Mesodermal cell (in vitro differentiated cells): ENCODE measurements around the gene ITGB6.

Experiments used
- H3K27ac ChIP-seq: 2 replicates; pipeline ENCODE4 v1.7.0; 2013; ENCODE audit warnings: mild to moderate bottlenecking, low read depth, low read length, moderate library complexity; ENCODE audit not compliant: severe bottlenecking
- H3K36me3 ChIP-seq: 2 replicates; pipeline ENCODE4 v1.7.1; 2013; ENCODE audit warnings: mild to moderate bottlenecking, low read length, moderate library complexity; ENCODE audit not compliant: control insufficient read depth, insufficient read depth
- H3K4me1 ChIP-seq: one replicate; pipeline ENCODE4 v1.7.1; 2013; ENCODE audit warnings: mild to moderate bottlenecking, low read length; ENCODE audit not compliant: insufficient read depth, control insufficient read depth, poor library complexity, severe bottlenecking
- H3K4me3 ChIP-seq: 2 replicates; pipeline ENCODE4 v1.7.0; 2013; ENCODE audit warnings: low read length, control low read depth, mild to moderate bottlenecking; ENCODE audit not compliant: insufficient read depth, poor library complexity, severe bottlenecking; ENCODE audit errors: extremely low read depth
- H3K9me3 ChIP-seq: 2 replicates; pipeline ENCODE4 v1.7.1; 2013; ENCODE audit warnings: mild to moderate bottlenecking, low read length, moderate library complexity; ENCODE audit not compliant: control insufficient read depth
- WGBS, 2 experiments: methylation state at CpG; one replicate each; pipeline ENCODE4 v1.1.5; 2013; ENCODE audit warnings: missing lambda C conversion rate in 2 of 2; ENCODE audit not compliant: insufficient coverage in 2 of 2; 5-methylcytosine and 5-hydroxymethylcytosine counted together

ITGB6 gene

GRCh38 chr2:160110674-160111239 lies 89.3 kb downstream of the ITGB6 start:
- Histone ChIP-seq H3K36me3 (no peaks in the 10 kb centered on the region), H3K4me3 (no peak overlapping the region), H3K9me3 (no peaks in the 10 kb centered on the region), H3K27ac (no peak overlapping the region), H3K4me1 (no peaks in the 10 kb centered on the region)
- 69 to 87% methylated on average over 3 of the region's 7 CpGs for WGBS, 2 experiments

GRCh38 chr2:160109939-160110673 lies 90.0 kb downstream of the ITGB6 start:
- no peaks in the 10 kb centered on the region for H3K36me3 ChIP-seq
- H3K4me1 ChIP-seq: no peaks in the 10 kb centered on the region
- 20 to 100% methylated on average over 1 to 2 of the region's 8 CpGs for WGBS, 2 experiments
- H3K27ac ChIP-seq: no peak overlapping the region
- no peaks in the 10 kb centered on the region for H3K9me3 ChIP-seq
- H3K4me3 ChIP-seq: no peak overlapping the region

GRCh38 chr2:160109243-160109642 lies 90.8 kb downstream of the ITGB6 start:
- Histone ChIP-seq H3K4me3 (no peak overlapping the region), H3K4me1 (no peaks in the 10 kb centered on the region), H3K9me3 (no peaks in the 10 kb centered on the region), H3K27ac (no peak overlapping the region), H3K36me3 (no peaks in the 10 kb centered on the region)
- 100% methylated on average over 2 of the region's 3 CpGs for WGBS, 2 experiments

GRCh38 chr2:160108646-160109045 lies 91.4 kb downstream of the ITGB6 start:
- Histone ChIP-seq H3K4me1 (no peaks in the 10 kb centered on the region), H3K36me3 (no peaks in the 10 kb centered on the region), H3K27ac (no peak overlapping the region), H3K4me3 (no peak overlapping the region), H3K9me3 (no peaks in the 10 kb centered on the region)
- no CpG with 5 or more reads among the region's 2 CpGs for WGBS, 2 experiments

GRCh38 chr2:160105366-160105765 lies 94.7 kb downstream of the ITGB6 start:
- H3K4me3 ChIP-seq: no peak overlapping the region
- no peaks in the 10 kb centered on the region for H3K9me3 ChIP-seq
- H3K4me1 ChIP-seq: no peaks in the 10 kb centered on the region
- 100% methylated on average over 1 of the region's 1 CpG; no CpG with 5 or more reads in 1 of the 2 experiments for WGBS, 2 experiments
- H3K36me3 ChIP-seq: no peaks in the 10 kb centered on the region
- H3K27ac ChIP-seq: no peak overlapping the region

GRCh38 chr2:160104115-160104514 lies 96.0 kb downstream of the ITGB6 start:
- Histone ChIP-seq H3K27ac (no peak overlapping the region), H3K9me3 (no peaks in the 10 kb centered on the region), H3K4me3 (no peak overlapping the region), H3K4me1 (no peaks in the 10 kb centered on the region), H3K36me3 (no peaks in the 10 kb centered on the region)
- WGBS, 2 experiments: 90 to 100% methylated on average over 1 to 2 of the region's 2 CpGs

GRCh38 chr2:160097326-160097725 lies 102.7 kb downstream of the ITGB6 start:
- 83 to 100% methylated on average over 1 of the region's 1 CpG for WGBS, 2 experiments
- H3K4me3 ChIP-seq: no peak overlapping the region
- no peaks in the 10 kb centered on the region for H3K36me3 ChIP-seq
- H3K4me1 ChIP-seq: peaks cover 3% of the 10 kb centered on the region
- no peak overlapping the region for H3K27ac ChIP-seq
- peaks cover 10% of the 10 kb centered on the region for H3K9me3 ChIP-seq

GRCh38 chr2:160096409-160096808 lies 103.7 kb downstream of the ITGB6 start:
- Histone ChIP-seq H3K4me1 (peaks cover 3% of the 10 kb centered on the region), H3K36me3 (no peaks in the 10 kb centered on the region), H3K4me3 (no peak overlapping the region), H3K27ac (no peak overlapping the region), H3K9me3 (peaks cover 11% of the 10 kb centered on the region)
- WGBS, 2 experiments: 91 to 93% methylated on average over 2 to 3 of the region's 4 CpGs

GRCh38 chr2:160092445-160092844 lies 107.6 kb downstream of the ITGB6 start:
- Histone ChIP-seq H3K36me3 (no peaks in the 10 kb centered on the region), H3K4me3 (no peak overlapping the region), H3K27ac (no peak overlapping the region), H3K9me3 (peaks cover 32% of the 10 kb centered on the region), H3K4me1 (peaks cover under 1% of the 10 kb centered on the region)
- WGBS, 2 experiments: 74 to 91% methylated on average over 2 to 3 of the region's 4 CpGs

GRCh38 chr2:160091381-160091780 lies 108.7 kb downstream of the ITGB6 start:
- Histone ChIP-seq H3K36me3 (no peaks in the 10 kb centered on the region), H3K27ac (no peak overlapping the region), H3K4me3 (no peak overlapping the region), H3K9me3 (peaks cover 39% of the 10 kb centered on the region), H3K4me1 (no peaks in the 10 kb centered on the region)
